T47D (cell line): ENCODE measurements around the gene VAPB.

Source experiments
- DNase-seq, 2 experiments: peaks; one replicate each; pipeline versions ENCODE4 v3.0.0 to v3.0.0-alpha.2; 2011 to 2012; ENCODE audit warnings: low read depth in 1 of 2, low spot score in 1 of 2
- JUND ChIP-seq: IDR thresholded peaks from 2 replicates; pipeline ENCODE4 v1.6.1; 2012; ENCODE audit warnings: low read depth
- in situ Hi-C: cut with HindIII; loops from 2 replicates; pipeline ENCODE4 v1.10.0; 2016; ENCODE audit warnings: low sequenced_read_pairs, low pct_unique_long_range_greater_than_20kb

VAPB gene

DNA sequence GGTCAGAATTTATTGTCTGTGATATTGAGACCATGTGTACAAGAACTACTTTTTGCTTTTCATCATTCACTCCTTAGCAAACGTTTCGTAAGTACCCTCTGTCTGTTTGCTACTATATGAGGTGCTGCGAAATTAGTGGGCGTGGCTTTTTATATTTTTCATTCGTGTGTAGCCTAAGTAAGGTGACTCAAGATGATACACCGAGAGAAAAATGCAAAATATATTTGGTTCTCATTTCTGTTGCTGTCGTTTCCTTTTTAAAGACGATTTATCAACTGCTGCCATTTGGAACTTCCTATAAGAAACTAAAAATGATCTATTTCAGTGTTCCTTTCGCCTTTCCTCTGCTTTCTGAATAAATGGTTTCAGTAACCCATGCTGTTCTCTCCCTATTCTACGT is 61.2 kb downstream of the VAPB start:
- DNase-seq = no peak
- in situ Hi-C loops = no loop called here
- TF ChIP-seq JUND = no peak

DNA sequence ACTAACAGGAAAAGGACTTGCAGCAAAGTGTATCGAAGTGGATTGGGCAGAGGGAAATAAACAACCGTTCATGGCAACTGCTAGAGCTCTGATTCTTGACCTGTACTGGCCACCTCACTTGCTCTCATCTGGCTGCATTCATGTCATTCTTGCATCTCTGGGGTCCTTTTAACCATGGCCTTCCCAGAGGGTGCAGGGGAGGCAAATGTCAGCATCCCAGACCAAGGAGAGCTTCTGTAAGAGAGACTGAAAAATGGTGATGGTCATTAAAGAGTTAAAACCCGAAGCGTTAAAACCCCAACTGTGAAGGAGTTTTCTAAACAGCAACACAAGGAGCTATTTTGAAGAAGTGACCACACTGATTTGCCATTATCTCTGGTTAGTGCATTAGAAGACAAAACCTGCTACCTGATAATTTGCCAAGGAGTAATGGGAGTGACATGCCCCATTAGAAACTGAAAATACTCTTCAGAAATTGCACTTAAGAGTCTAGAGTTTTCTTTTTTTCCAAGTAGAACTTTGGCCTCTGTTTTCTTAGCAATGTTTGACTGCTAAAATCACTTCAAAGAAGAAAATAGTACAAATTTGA is 63.7 kb downstream of the VAPB start:
- in situ Hi-C loops = no loop called here
- TF ChIP-seq JUND = no peak
- no peak for DNase-seq

DNA sequence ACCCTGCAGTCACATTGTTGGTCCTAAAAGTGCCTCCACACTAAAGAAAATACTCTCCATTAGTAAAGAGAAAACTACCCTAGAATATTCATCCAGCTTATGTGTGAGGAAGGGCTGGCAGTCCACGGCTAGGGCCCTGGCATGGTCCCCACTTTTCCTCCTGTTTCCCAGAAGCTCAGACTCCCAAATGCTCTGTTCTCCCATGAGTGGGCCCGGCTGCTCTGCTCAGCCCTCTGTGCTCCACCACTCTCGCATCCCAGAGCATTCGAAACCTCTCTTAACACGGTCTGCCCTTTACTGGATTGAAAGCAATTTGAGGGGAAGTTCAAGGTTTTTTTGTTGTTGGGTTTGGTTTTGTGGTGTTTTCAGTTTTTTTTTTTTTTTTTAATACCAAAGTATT is 64.4 kb downstream of the VAPB start:
- in situ Hi-C loops = no loop called here
- TF ChIP-seq JUND = no peak
- no peak for DNase-seq

DNA sequence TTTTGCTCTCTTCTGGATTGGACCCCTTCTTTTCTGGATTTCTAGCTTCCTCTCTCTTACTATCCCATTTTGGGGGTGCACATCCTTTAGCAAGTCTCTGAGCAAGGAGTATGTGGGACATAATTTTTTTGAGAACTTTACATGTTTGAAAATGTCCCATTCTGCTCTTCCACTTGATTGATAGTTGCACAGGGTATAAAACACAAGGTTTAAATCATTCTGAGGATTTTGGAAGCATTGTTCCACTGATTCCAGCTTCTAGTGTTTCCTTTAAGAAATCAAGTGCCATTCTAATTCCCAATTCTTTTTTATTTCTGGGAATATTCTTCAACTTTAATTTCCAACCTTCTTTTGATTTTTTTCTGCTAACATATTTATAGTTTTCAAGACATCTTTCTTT is 65.4 kb downstream of the VAPB start:
- in situ Hi-C loops = no loop called here
- no peak for DNase-seq
- no peak for TF ChIP-seq JUND

DNA sequence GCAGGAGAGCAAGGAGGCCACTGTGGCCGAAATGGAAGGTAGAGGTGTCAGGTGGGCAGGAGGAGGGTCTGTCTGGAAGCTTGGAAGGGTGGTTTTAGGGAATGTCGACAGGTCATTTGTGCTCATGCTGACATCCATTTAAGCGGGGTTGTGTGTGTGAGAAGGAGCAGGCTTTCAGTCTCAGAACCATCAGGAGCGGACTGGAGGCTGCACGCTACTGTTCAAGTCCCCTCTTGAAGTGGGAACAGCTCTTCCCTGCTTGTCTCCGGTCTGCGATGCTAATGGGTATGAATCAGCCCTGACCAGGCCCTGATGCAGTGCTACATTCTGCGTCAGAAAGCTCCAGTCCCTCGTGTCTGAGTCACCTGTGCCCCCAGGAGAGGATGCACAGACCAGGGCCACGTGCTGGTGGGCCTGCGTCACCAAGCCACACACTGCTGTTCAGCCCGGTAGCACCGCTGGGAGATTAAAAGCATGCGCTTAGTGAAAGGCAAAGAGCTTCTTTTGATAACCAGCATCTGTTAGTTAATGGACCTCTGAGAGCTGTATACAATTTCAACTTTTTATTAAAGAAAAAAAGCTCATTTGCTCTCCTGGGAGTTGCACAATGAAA is 68.2 kb downstream of the VAPB start:
- TF ChIP-seq JUND = no peak
- no peak for DNase-seq
- in situ Hi-C loops = no loop called here

DNA sequence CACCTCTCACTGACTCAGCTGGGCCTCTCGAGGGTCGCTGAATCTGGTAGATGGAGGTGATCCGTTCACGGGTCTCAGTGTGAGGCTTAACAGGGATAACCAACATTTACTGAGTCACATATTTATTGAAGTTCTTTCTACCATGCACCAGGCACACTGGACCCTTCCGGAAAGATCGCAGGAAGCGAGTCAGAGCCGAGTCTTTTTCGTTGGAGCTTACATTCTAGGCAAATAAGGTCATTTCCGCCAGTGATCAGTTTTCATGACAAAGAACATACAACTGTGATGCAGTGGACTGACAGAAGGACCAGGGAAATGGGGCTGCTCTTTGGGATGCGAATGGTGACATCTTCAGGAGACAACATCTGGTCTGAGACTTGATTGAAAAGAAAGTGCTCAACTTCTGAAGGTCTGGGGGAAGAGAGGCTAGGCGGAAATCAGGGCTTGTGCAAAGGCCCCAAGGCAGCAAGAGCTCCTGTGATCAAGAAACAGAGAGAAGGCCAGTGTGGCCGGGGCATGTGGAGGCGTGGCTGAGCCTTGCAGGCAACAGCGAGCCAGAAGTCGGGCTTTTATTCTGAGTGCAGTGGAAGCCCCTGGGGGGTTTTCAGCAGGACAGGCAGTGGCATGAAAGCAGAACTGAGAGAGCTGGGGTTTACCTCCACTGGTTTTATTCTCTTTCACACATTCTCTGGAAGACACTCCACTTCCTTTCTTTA is 69.5 kb downstream of the VAPB start:
- no peak for TF ChIP-seq JUND
- in situ Hi-C loops = no loop called here
- no peak for DNase-seq

DNA sequence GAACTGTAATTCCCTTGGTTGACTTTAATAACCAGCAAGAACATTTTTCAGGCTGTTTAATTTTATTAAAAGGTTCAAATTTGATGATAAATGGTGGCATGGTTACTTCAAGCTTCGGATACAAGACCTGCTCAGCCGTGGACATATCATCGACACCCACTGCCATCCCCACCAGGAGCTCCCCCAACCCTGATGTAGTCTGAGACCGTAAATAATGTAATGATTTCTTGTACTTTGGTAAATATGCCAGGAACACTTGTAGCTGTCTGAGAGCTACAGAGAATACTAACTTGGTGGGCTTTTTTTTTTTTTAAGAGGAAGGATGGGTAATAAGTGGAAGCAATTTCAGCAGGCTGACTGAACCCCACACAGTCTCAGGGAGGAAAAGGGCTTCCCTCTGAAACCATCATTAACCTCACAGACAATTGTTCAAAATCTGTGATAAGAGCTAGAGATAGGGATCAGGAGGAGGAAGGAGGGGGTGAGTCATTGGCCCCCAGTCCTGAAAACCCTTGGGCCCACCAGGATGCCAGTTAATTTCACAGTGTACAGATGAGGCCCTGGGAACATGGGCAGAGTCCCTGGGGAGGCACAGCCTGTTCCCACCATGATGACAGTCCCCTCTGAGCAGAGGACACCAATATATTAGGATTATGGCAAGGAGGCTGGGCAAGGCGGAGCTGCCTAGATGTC is 70.2 kb downstream of the VAPB start:
- no peak for DNase-seq
- in situ Hi-C loops = no loop called here
- no peak for TF ChIP-seq JUND

DNA sequence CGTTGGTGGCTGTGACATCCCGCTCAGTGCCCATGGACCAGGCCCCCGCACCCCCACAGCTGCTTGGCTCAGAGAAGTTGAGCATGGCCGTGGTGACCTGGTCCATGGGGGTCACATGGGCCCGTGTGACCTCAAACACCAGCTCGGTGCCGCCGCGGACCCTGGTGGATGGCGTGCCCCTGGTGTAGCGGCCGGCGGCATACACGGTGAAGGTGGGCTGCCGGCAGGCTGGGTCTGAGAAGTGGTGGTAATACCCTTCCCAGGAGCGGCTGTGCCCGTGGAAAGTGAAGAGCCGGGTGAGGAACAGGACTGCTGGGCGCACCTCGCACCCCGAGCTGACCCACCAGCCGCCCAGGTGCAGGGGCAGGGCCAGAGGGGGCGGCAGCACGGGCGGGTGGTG is 72.1 kb downstream of the VAPB start:
- no peak for DNase-seq
- in situ Hi-C loops = no loop called here
- TF ChIP-seq JUND = no peak

DNA sequence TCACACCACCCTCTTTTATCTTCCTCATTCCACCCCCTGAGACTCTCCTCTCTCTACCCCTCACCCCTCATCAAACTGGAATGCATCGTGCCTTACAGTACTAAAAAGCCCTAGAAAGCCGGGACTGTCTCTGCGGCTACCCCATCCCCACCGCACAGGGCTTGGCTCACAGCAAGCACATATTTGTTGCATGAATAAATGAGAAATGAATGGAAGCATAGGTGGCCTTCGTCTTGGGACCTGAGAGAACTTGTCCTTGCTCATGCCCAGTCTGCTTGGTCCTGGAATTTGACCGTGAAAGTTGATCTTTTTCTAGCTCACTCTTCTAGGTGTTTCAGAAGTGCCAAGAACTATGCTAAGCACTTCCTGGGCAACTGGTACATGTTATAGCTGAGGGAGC is 72.9 kb downstream of the VAPB start:
- in situ Hi-C loops = no loop called here
- TF ChIP-seq JUND = no peak
- no peak for DNase-seq

DNA sequence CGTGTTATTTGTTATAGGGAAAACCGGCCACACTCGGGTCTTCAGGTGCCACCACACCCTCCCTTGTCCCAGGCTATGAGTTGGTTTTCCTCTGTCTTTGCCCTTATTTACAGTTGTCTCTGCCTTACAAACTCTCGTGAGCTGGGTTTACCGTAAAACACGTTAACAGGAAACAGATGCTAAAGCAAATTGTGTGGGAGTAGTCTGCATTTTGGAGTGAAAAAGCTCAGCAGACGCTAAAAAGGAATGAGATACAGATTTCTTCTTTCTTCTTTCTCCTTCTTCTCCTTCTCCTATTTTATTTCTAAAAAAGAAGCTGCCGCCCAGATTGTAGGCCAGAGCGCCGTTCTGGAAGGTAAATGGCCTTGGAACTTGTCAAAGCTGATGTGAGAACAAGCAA is 74.2 kb downstream of the VAPB start:
- TF ChIP-seq JUND = no peak
- in situ Hi-C loops = no loop called here
- DNase-seq = no peak

DNA sequence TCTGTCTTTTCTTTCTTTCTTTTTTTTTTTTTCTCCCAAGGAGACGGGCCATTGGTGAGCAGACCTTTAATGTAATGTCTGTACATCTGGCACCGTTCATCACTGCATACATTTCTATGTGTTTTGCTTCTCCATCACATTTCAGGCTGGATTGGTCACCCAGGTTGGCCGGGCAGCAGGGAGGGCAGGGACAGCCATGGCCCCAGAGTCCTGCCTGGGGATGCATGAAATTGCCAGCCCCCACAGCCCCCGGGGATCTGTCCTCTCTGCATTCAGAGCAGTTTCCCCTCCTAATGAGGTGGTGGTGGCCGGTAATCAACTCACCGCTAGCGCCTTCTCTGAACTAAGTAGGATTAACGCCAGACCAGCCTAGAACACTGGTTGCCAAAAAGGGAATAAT is 75.8 kb downstream of the VAPB start:
- no peak for TF ChIP-seq JUND
- DNase-seq = no peak
- in situ Hi-C loops = no loop called here

DNA sequence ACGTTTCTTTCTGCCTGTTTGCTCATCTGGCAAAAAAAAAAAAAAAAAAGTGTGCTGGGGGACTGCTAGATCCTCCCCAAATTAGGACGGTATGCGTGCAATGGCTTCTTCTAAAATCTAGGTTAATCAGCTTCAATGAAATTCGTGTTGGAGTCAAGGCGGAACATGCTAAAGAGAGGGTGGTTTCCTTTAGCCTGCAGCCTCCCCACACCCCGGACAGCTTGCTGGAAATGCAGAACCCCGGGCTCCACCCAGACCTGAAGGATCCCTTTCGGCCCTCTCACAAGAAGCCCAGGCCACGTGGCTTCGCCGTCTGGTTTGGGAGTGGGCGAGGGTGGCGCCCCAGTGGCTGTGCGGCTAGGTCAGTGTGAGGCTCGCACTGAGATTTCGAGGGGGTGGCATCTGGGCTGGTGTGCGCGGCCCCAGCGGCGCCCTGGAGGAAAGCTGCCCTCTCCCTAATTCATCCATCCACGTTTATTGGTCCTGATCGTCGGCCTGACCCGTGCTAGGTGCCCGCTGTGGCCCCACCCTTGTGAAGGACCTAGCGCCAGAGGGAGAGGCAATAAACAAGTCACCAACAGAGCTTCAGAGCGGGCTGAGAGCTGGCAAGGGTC is 77.2 kb downstream of the VAPB start:
- no peak for DNase-seq
- in situ Hi-C loops = no loop called here
- TF ChIP-seq JUND = no peak
